ENCODE results near the gene CEP164. TPM values are rescaled to one million over a fixed set of nuclear protein-coding genes. Genes with fewer than 3 reads are reported as not detected.

The CEP164 gene
- polyA plus RNA-seq, 1 donor from 2014 or later, result 27.4 TPM

DNA sequence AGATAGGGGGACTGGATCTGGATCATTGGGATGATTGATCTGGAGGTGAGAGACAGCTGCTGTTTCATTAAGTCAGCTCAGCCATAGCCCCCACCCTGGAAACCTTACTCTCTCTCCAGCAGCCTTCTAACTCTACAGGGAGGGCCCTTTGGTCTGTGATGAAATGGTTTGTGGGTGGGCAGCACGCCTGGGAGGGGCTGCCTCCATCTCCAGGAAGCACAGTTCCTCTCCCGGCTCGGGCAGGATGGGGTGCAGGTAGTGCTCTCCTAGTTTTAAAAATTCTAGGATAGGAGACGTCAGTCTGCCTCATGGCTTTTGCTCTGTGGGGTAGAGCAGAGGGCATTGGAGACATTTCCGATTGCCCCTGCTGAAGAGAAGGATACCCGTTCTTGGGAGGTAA, 89.7 kb downstream of the CEP164 start:
- no peaks in the 10 kb centered on the region for H3K79me2 ChIP-seq (replicated peaks; ENCODE audit: insufficient read depth, low read length)
- no peak overlapping the region for H3K4me2 ChIP-seq (ENCODE audit: low read length)
- H2AFZ ChIP-seq (ENCODE audit: low read depth, low read length), result no peak overlapping the region
- TF ChIP-seq MXI1 (conservative IDR thresholded peaks at IDR 0.05; ENCODE audit: poor library complexity, severe bottlenecking) (no peak), EZH2 (IDR thresholded peaks at IDR 0.05; ENCODE audit: borderline replicate concordance, insufficient read depth, low read length, poor library complexity, severe bottlenecking) (no peak), POLR2AphosphoS5 (IDR thresholded peaks at IDR 0.05) (no peak), TAF1 (IDR thresholded peaks at IDR 0.05; ENCODE audit: low read depth) (no peak), EP300 (conservative IDR thresholded peaks at IDR 0.05; ENCODE audit: poor library complexity, severe bottlenecking) (no peak), SMC3 (conservative IDR thresholded peaks at IDR 0.05; ENCODE audit: poor library complexity) (no peak), RAD21 (conservative IDR thresholded peaks at IDR 0.05) (no peak)
- TF ChIP-seq, protein P1, sequence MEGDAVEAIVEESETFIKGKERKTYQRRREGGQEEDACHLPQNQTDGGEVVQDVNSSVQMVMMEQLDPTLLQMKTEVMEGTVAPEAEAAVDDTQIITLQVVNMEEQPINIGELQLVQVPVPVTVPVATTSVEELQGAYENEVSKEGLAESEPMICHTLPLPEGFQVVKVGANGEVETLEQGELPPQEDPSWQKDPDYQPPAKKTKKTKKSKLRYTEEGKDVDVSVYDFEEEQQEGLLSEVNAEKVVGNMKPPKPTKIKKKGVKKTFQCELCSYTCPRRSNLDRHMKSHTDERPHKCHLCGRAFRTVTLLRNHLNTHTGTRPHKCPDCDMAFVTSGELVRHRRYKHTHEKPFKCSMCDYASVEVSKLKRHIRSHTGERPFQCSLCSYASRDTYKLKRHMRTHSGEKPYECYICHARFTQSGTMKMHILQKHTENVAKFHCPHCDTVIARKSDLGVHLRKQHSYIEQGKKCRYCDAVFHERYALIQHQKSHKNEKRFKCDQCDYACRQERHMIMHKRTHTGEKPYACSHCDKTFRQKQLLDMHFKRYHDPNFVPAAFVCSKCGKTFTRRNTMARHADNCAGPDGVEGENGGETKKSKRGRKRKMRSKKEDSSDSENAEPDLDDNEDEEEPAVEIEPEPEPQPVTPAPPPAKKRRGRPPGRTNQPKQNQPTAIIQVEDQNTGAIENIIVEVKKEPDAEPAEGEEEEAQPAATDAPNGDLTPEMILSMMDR (IDR thresholded peaks at IDR 0.05; ENCODE audit: poor library complexity, severe bottlenecking), result no peak
- TF ChIP-seq, protein P2, sequence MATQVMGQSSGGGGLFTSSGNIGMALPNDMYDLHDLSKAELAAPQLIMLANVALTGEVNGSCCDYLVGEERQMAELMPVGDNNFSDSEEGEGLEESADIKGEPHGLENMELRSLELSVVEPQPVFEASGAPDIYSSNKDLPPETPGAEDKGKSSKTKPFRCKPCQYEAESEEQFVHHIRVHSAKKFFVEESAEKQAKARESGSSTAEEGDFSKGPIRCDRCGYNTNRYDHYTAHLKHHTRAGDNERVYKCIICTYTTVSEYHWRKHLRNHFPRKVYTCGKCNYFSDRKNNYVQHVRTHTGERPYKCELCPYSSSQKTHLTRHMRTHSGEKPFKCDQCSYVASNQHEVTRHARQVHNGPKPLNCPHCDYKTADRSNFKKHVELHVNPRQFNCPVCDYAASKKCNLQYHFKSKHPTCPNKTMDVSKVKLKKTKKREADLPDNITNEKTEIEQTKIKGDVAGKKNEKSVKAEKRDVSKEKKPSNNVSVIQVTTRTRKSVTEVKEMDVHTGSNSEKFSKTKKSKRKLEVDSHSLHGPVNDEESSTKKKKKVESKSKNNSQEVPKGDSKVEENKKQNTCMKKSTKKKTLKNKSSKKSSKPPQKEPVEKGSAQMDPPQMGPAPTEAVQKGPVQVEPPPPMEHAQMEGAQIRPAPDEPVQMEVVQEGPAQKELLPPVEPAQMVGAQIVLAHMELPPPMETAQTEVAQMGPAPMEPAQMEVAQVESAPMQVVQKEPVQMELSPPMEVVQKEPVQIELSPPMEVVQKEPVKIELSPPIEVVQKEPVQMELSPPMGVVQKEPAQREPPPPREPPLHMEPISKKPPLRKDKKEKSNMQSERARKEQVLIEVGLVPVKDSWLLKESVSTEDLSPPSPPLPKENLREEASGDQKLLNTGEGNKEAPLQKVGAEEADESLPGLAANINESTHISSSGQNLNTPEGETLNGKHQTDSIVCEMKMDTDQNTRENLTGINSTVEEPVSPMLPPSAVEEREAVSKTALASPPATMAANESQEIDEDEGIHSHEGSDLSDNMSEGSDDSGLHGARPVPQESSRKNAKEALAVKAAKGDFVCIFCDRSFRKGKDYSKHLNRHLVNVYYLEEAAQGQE (IDR thresholded peaks at IDR 0.05; ENCODE audit: borderline replicate concordance), result no peak
- H3K36me3 ChIP-seq (ENCODE audit: insufficient read depth, low read length), result no peaks in the 10 kb centered on the region
- no peak overlapping the region for H3K27ac ChIP-seq (ENCODE audit: low read length)
- H3K27me3 ChIP-seq (ENCODE audit: insufficient read depth, low read depth, low read length), result no peaks in the 10 kb centered on the region
- H3F3A ChIP-seq (ENCODE audit: insufficient read depth, low read length, poor library complexity, severe bottlenecking), result no peaks in the 10 kb centered on the region
- H3K9me3 ChIP-seq (ENCODE audit: low read length), result no peaks in the 10 kb centered on the region
- no peak overlapping the region for H3K4me3 ChIP-seq (ENCODE audit: low read length)
- no peaks in the 10 kb centered on the region for H3K9me2 ChIP-seq (ENCODE audit: insufficient read depth, low read length)
- no peaks in the 10 kb centered on the region for H4K20me1 ChIP-seq (ENCODE audit: insufficient read depth)
- no peak overlapping the region for H3K9ac ChIP-seq (ENCODE audit: low read length)

DNA sequence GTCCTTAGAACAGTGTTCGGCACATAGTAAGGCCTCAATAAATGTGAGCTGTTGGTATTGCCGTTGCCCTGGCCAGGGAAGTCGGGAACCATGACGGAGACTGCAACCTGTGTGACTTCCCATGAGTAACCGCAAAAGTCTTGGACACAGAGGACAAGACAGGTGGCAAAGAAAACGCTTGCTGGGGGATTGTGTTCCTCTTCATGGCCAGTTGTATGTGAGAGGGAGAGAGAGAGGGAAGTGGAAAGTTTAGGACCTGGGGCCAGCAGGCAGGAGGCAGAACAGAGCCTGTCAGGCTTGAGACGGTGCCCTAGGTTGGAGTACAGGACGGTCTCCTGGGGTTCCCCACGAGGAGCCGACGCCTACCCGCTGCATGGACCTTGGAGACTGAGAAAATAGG, 90.2 kb downstream of the CEP164 start:
- H3K4me2 ChIP-seq (ENCODE audit: low read length), result no peak overlapping the region
- H2AFZ ChIP-seq (ENCODE audit: low read depth, low read length), result no peak overlapping the region
- H3K9ac ChIP-seq (ENCODE audit: low read length), result no peak overlapping the region
- no peaks in the 10 kb centered on the region for H3K9me3 ChIP-seq (ENCODE audit: low read length)
- no peak overlapping the region for H3K4me3 ChIP-seq (ENCODE audit: low read length)
- no peaks in the 10 kb centered on the region for H3K9me2 ChIP-seq (ENCODE audit: insufficient read depth, low read length)
- no peaks in the 10 kb centered on the region for H3K27me3 ChIP-seq (ENCODE audit: insufficient read depth, low read depth, low read length)
- no peaks in the 10 kb centered on the region for H4K20me1 ChIP-seq (ENCODE audit: insufficient read depth)
- no peaks in the 10 kb centered on the region for H3K79me2 ChIP-seq (replicated peaks; ENCODE audit: insufficient read depth, low read length)
- H3K36me3 ChIP-seq (ENCODE audit: insufficient read depth, low read length), result no peaks in the 10 kb centered on the region
- no peak overlapping the region for H3K27ac ChIP-seq (ENCODE audit: low read length)
- H3F3A ChIP-seq (ENCODE audit: insufficient read depth, low read length, poor library complexity, severe bottlenecking), result no peaks in the 10 kb centered on the region
- TF ChIP-seq, protein P1 (IDR thresholded peaks at IDR 0.05; ENCODE audit: poor library complexity, severe bottlenecking), result no peak
- TF ChIP-seq RAD21 (conservative IDR thresholded peaks at IDR 0.05) (no peak), MXI1 (conservative IDR thresholded peaks at IDR 0.05; ENCODE audit: poor library complexity, severe bottlenecking) (no peak), POLR2AphosphoS5 (IDR thresholded peaks at IDR 0.05) (no peak), TAF1 (IDR thresholded peaks at IDR 0.05; ENCODE audit: low read depth) (no peak), EP300 (conservative IDR thresholded peaks at IDR 0.05; ENCODE audit: poor library complexity, severe bottlenecking) (no peak), EZH2 (IDR thresholded peaks at IDR 0.05; ENCODE audit: borderline replicate concordance, insufficient read depth, low read length, poor library complexity, severe bottlenecking) (no peak), SMC3 (conservative IDR thresholded peaks at IDR 0.05; ENCODE audit: poor library complexity) (no peak)
- TF ChIP-seq, protein P2 (IDR thresholded peaks at IDR 0.05; ENCODE audit: borderline replicate concordance), result no peak
